NCI-H524 (cell line): ENCODE measurements around the gene MTUS2.

Experiments
- DNase-seq, 2 experiments: peaks; one replicate each; lab custom pipeline; 2025; lab: John Stamatoyannopoulos, UW

Gene MTUS2

GRCh38 chr13:29239653-29240525, 419.8 kb downstream of the MTUS2 start:
- DNase-seq: peak in 1 of 2 experiments; percentile 18

GRCh38 chr13:29254626-29255370, 434.7 kb downstream of the MTUS2 start:
- DNase-seq: no peak

DNA sequence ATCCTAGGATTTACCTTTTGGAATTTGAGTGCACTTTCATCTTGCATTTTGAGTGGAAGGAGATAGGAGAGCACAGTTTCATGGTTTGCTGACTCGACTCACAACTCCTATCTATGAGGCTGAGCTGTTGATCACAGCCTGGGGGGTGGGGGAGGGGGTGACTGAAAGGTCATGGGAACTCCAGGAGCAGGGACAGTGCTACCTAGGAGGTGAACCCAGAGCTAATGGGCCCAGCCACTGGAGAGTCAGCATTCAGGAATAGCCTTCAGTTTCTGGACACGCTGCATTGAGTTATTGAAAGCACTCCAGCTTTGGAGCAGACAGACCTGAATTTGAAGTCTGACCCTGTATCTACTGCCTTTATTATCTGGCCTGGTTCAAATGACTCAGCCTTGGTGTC, 435.4 kb downstream of the MTUS2 start:
- no peak for DNase-seq

- DNase-seq: peak in 1 of 2 experiments; percentile 21
These were observed 440.5 kb downstream of the MTUS2 start for GRCh38 chr13:29260684-29261083.

- DNase-seq: no peak
These were observed 446.1 kb downstream of the MTUS2 start for GRCh38 chr13:29266261-29266660.

GRCh38 chr13:29266756-29267733, 446.9 kb downstream of the MTUS2 start:
- no peak for DNase-seq

GRCh38 chr13:29270271-29270985, 450.3 kb downstream of the MTUS2 start:
- peak; percentile 80 to 92 for DNase-seq

- DNase-seq: no peak
These were observed 451.5 kb downstream of the MTUS2 start for GRCh38 chr13:29271606-29272005.

DNA sequence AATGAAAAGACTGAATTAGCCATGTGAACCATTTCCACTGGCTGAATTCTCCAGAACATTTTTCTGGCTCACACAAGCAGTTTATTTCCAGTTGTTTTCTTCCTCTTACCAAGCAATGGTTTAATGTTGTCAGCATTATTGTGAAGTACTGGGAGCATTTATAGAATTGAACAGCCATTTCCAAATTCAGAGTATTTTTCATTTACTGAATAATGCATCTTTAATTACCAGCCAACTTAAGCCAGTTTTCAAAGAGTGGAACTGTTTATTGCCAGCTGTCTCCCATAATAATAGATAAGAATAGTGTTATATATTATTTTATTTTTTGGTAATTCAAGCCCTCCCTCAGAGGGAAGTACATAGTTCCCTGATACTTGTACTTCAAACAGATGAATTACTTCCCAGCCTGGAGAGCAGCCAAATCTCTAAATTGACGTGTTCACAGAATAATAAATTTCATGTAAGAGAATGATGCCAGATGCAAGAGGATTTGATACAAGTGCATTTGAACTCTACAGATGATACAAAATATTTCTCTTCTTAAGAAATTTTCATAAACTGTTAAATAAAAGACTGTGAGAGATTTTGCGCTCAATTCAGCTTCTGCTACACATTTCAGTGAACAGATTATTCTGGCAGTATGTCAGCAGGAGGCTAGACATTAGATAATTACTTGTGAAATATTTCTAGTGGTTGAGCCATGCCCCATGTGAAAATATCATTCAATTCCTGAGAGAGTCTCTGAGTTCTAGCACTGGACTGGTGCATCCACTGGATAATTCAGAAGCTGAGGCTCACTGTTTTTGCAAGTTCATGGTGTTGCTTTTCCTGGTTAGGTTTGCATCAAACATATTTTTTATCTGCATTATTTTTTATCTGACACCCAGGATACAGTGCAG, 459.5 kb downstream of the MTUS2 start:
- DNase-seq: peak in 1 of 2 experiments; percentile 22

GRCh38 chr13:29281932-29282495, 461.9 kb downstream of the MTUS2 start:
- no peak for DNase-seq

GRCh38 chr13:29284726-29285125, 464.6 kb downstream of the MTUS2 start:
- DNase-seq: peak in 1 of 2 experiments; percentile 12

DNA sequence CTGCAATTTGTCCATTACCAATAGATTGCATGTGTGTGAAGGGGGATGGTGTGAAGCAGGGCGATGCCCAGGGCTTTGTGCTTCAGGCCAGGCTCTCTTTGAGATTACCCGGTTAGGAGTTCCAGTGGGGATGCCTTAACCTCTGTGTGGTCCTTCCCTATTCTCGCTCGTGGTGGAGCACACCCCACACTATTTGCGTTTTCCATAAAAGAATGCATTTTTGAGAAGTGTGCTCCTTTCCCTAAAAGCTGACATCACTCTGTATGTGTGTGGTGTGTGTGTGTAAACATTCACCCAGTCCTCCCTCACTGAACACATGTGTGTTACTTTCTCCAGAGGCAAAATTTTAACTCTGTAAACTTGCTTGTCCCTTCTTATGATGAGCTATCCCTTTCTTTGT, 467.1 kb downstream of the MTUS2 start:
- no peak for DNase-seq

GRCh38 chr13:29292045-29292444, 471.9 kb downstream of the MTUS2 start:
- no peak for DNase-seq

DNA sequence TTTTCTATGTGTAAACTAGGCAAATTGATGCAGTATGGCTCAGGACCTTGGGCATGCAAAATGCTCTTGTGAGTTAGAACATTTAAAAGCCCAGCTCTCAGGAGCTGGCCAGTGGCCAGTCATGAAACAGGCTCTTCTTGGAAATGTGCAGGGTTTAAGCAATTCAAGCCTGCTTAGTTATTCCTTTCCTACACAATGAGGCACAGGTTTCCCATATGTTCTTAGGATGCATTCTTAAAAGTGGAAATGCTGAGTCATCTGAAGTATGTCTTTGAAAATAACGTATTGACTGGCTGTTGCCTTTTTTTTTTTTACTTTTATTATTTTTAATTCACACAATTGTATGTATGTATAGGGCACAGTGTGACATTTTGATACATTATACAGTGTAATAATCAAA, 474.7 kb downstream of the MTUS2 start:
- DNase-seq: no peak

GRCh38 chr13:29301027-29301426, 480.9 kb downstream of the MTUS2 start:
- no peak for DNase-seq

DNA sequence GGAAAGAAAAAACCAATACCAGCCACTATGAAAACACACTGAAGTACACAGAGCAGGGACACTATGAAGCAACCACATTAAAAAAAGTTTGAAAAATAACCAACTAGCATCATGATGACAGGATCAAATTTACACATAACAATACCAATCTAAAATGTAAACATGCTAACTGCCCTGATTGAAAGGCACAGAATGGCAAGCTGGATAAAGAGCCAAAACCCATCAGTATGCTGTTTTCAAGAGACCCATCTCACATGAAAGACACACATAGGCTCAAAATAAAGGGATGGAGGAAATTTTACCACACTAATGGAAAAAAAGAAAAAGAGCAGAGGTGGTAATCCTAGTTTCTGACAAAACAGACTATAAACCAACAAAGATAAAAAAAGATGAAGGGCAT, 484.0 kb downstream of the MTUS2 start:
- no peak for DNase-seq

DNA sequence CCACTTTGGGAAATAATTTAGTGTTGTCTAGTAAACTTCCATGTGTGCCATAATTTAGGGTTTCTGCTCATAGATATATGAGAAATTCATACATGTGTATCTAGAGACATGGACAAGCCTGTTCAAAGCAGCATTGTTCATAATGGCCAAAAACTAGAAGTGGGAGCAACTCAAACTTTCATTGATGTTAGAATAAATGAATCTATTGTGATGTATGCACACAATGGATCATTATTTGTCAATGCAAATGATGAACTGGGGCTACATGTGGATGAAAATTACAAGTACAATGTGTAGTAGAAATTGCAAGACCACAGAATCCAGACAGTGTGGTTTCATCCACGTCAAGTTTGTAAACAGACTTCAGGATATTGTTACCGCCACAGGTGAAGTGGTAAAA, 490.7 kb downstream of the MTUS2 start:
- no peak for DNase-seq

GRCh38 chr13:29315847-29316246, 495.7 kb downstream of the MTUS2 start:
- no peak for DNase-seq

DNA sequence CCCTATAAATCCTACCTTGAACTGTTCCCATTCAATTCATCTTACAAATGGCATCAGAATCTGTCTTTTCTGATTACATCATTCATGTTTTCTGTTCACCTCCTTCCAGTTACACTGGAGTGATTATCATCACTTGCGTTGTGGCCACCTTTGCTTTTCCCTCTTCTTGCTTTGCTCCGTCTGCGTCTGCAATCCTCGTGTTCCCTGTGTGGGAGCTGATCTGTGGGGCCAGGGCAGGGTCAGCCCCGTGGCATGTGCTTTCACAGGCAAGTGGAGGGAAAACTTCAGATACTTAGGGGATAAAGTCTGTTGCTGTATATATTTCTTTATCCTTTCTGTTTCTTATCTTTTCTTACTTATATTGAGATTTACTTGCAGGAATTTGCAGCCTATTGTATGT, 497.7 kb downstream of the MTUS2 start:
- no peak for DNase-seq

DNA sequence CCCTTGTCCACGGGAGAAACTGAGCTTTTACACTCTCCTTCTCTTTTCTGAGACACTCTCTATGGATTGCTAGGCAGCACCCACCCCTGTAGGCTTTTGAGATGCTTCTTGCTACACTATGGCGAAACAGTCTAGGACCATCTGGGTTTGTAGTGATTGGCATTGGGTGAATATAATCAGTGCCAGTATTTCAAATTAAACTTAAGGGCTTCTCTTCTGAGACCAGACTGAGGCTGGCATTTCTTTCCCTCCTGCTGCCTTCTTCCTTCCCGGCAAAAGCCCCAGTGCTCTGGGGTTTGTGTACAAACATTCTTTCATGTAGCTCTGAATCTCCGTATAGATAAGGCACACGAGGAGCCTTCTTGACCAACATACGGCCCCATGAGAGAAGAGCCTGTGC, 498.6 kb downstream of the MTUS2 start:
- DNase-seq: no peak
